ENCODE measurements around the gene ITGA1. TPM values are rescaled to one million over a fixed set of nuclear protein-coding genes. Genes with fewer than 3 reads are reported as not detected.

The ITGA1 gene
- total and polyA plus RNA-seq, 2 of the 8 experiments (the other 6 are each of a cell fraction or from before 2014, with no cell fraction given) = 2.3 to 9.0 TPM

- H4K5ac ChIP-seq (ENCODE audit: insufficient read length, low read depth, low read length) = no peak overlapping the region
- no peak overlapping the region for H3K56ac ChIP-seq (replicated peaks; ENCODE audit: insufficient read length, low read depth, low read length)
- TF ChIP-seq CBX8 (IDR thresholded peaks at IDR 0.05; ENCODE audit: borderline replicate concordance, low read depth, low read length) (no peak), KDM4A (IDR thresholded peaks at IDR 0.05; ENCODE audit: low read depth, low read length, severe bottlenecking) (no peak), TBP (IDR thresholded peaks at IDR 0.05; ENCODE audit: low read depth, low read length) (no peak), E2F6 (IDR thresholded peaks at IDR 0.05) (no peak), GTF2F1 (IDR thresholded peaks at IDR 0.05; ENCODE audit: borderline replicate concordance, low read depth, low read length) (no peak), BACH1 (IDR thresholded peaks at IDR 0.05; ENCODE audit: low read length) (no peak)
- no peaks in the 10 kb centered on the region for H4K20me1 ChIP-seq (replicated peaks in 1 of 2; ENCODE audit: control insufficient read depth in 1 of 2, insufficient read depth in 2 of 2, low read length in 2 of 2)
- H2BK15ac ChIP-seq (ENCODE audit: low read length) = no peak overlapping the region
- DNase-seq (ENCODE audit: low read depth in 1 of 2, low spot score in 2 of 2) = no peak
- H3K79me1 ChIP-seq (ENCODE audit: low read depth, low read length) = no peaks in the 10 kb centered on the region
- H3K27me3 ChIP-seq (replicated peaks in 1 of 4; ENCODE audit: control insufficient read depth in 3 of 4, extremely low read depth in 1 of 4, insufficient read depth in 3 of 4, low read length in 3 of 4) = no peaks in the 10 kb centered on the region
- no peaks in the 10 kb centered on the region for H3K23me2 ChIP-seq (ENCODE audit: low read depth, low read length)
- no peaks in the 10 kb centered on the region for H3K36me3 ChIP-seq (ENCODE audit: control insufficient read depth in 2 of 4, insufficient read depth in 4 of 4, low read length in 3 of 4)
- H2BK12ac ChIP-seq (ENCODE audit: low read depth, low read length) = no peak overlapping the region
- no peaks in the 10 kb centered on the region for H3K4me1 ChIP-seq (replicated peaks in 1 of 4; ENCODE audit: control insufficient read depth in 3 of 4, insufficient read depth in 4 of 4, low read length in 3 of 4)
- H4K8ac ChIP-seq (ENCODE audit: extremely low read depth, insufficient read depth, low read length) = no peak overlapping the region
- no peak overlapping the region for H4K91ac ChIP-seq (replicated peaks; ENCODE audit: insufficient read length, low read length)
- no peak overlapping the region for H2AFZ ChIP-seq (ENCODE audit: low read length)
- CTCF ChIA-PET (ENCODE audit: partially characterized antibody) = interaction anchor here (1.0 to 1.5 kb wide), 3 partner anchors 12 to 48 kb away, joined by 3 to 13 read pairs (median 5); no protein-coding TSS in a partner anchor
- no peak overlapping the region for H2AK5ac ChIP-seq (ENCODE audit: low read depth, low read length)
- POLR2A ChIA-PET (ENCODE audit: partially characterized antibody) = no interaction called here
- H3K4me2 ChIP-seq (ENCODE audit: insufficient read depth in 1 of 2, low read depth in 2 of 2, low read length in 2 of 2) = no peak overlapping the region
- no peaks in the 10 kb centered on the region for H3K79me2 ChIP-seq (ENCODE audit: control insufficient read depth in 1 of 2, insufficient read depth in 2 of 2, low read length in 2 of 2)
- H3K4ac ChIP-seq (replicated peaks; ENCODE audit: insufficient read length, low read depth, low read length) = no peak overlapping the region
- no peak overlapping the region for H2BK120ac ChIP-seq (replicated peaks; ENCODE audit: low read depth, low read length)
- no peak overlapping the region for H3K9ac ChIP-seq (replicated peaks in 1 of 4; ENCODE audit: extremely low read depth in 1 of 4, low read depth in 3 of 4, low read length in 3 of 4)
- H3K23ac ChIP-seq (ENCODE audit: insufficient read length) = no peak overlapping the region
- no peak overlapping the region for H3K14ac ChIP-seq (ENCODE audit: insufficient read length)
- no peak overlapping the region for H3K18ac ChIP-seq (ENCODE audit: extremely low read depth, low read length)
- H2BK20ac ChIP-seq (ENCODE audit: low read length) = no peak overlapping the region
- no peaks in the 10 kb centered on the region for H3K9me3 ChIP-seq (ENCODE audit: insufficient read depth in 2 of 2, low read depth in 1 of 2, low read length in 1 of 2)
- no peak overlapping the region for H3K4me3 ChIP-seq (ENCODE audit: extremely low read depth in 1 of 4, insufficient read depth in 2 of 4, low read depth in 3 of 4, low read length in 4 of 4)
- no peak overlapping the region for H3K27ac ChIP-seq (ENCODE audit: low read depth, low read length)
- no peak overlapping the region for H2BK5ac ChIP-seq (ENCODE audit: low read depth, low read length)
- no peak for FAIRE-seq
- WGBS, 2 experiments (ENCODE audit: extremely low coverage in 1 of 2, insufficient coverage in 1 of 2, insufficient read length in 1 of 2, insufficient replicate concordance in 2 of 2, low coverage in 1 of 2, low lambda C conversion rate in 2 of 2, missing lambda C conversion rate in 1 of 2) = 95% methylated on average over 2 of the region's 2 CpGs; no CpG with 5 or more reads in 1 of the 2 experiments
Observed at GRCh38 chr5:52867809-52868208, 80.1 kb downstream of the ITGA1 start.
